Activated CD4-positive, alpha-beta T cell treated with anti-CD3 and anti-CD28 coated beads for 24 hours (primary cell): ENCODE results near the gene HBG2.

ENCODE experiments used
- DNase-seq, 2 donors: peaks; one replicate each; pipeline ENCODE4 v3.0.0-alpha.2; 2020; ENCODE audit warnings: low read depth in 2 of 2

The HBG2 gene

GRCh38 chr11:5229796-5230195, 24.8 kb downstream of the HBG2 start:
- DNase-seq, result no peak

DNA sequence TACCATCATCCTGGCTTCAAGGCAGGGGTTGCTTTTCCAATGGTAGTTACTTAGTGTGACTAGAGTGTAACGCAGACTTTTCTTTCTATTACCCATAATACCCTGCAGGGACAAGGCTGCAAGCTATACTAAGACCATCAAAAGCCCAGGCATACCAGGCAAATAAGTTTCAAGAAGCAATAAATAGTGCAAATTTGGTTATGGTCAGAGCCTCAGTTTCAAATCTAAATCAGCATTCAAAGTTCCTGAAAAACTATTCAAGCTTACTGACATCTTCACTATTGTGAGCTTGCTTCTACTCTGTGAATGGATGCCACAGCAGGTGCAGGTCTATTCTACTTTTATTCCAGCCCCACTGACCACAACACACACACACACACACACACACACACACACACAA, 25.2 kb downstream of the HBG2 start:
- DNase-seq, result no peak

DNA sequence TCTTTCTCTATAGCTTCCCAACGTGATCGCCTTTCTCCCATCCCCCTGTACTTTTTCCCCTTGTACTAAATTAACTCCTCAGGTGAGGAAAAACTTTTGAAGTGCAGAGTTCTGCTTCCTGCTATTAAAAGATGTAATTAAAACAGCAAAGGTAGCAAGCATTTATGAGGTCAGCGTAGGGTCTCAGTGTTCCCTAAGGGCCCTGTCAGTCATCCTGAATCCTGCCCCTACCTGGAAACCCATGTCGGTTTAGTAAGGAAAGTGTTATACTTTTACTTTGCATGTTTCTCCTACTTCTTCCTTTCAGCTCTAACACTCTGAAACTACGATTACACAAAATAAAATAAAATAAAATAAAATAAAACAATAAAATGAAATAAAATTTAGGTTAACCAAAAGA, 26.5 kb downstream of the HBG2 start:
- DNase-seq, result no peak

GRCh38 chr11:5227681-5228080, 26.9 kb downstream of the HBG2 start:
- no peak for DNase-seq

DNA sequence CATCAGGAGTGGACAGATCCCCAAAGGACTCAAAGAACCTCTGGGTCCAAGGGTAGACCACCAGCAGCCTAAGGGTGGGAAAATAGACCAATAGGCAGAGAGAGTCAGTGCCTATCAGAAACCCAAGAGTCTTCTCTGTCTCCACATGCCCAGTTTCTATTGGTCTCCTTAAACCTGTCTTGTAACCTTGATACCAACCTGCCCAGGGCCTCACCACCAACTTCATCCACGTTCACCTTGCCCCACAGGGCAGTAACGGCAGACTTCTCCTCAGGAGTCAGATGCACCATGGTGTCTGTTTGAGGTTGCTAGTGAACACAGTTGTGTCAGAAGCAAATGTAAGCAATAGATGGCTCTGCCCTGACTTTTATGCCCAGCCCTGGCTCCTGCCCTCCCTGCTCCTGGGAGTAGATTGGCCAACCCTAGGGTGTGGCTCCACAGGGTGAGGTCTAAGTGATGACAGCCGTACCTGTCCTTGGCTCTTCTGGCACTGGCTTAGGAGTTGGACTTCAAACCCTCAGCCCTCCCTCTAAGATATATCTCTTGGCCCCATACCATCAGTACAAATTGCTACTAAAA, 27.8 kb downstream of the HBG2 start, which contains the start of gene HBB:
Gene HBB, minus strand, starts transcription at position 340 of the 579 bp plus-strand sequence. Its CDS starts 50 bp downstream, at position 290.
- DNase-seq, result no peak

DNA sequence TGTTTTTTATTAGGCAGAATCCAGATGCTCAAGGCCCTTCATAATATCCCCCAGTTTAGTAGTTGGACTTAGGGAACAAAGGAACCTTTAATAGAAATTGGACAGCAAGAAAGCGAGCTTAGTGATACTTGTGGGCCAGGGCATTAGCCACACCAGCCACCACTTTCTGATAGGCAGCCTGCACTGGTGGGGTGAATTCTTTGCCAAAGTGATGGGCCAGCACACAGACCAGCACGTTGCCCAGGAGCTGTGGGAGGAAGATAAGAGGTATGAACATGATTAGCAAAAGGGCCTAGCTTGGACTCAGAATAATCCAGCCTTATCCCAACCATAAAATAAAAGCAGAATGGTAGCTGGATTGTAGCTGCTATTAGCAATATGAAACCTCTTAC, 29.1 kb downstream of the HBG2 start:
- DNase-seq, result no peak

DNA sequence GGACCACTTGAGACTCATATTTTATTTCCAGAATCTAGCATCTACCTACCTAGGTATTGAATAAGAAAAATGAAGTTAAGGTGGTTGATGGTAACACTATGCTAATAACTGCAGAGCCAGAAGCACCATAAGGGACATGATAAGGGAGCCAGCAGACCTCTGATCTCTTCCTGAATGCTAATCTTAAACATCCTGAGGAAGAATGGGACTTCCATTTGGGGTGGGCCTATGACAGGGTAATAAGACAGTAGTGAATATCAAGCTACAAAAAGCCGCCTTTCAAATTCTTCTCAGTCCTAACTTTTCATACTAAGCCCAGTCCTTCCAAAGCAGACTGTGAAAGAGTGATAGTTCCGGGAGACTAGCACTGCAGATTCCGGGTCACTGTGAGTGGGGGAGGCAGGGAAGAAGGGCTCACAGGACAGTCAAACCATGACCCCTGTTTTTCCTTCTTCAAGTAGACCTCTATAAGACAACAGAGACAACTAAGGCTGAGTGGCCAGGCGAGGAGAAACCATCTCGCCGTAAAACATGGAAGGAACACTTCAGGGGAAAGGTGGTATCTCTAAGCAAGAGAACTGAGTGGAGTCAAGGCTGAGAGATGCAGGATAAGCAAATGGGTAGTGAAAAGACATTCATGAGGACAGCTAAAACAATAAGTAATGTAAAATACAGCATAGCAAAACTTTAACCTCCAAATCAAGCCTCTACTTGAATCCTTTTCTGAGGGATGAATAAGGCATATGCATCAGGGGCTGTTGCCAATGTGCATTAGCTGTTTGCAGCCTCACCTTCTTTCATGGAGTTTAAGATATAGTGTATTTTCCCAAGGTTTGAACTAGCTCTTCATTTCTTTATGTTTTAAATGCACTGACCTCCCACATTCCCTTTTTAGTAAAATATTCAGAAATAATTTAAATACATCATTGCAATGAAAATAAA, 29.8 kb downstream of the HBG2 start:
- DNase-seq, result no peak

GRCh38 chr11:5223686-5224085, 30.9 kb downstream of the HBG2 start:
- DNase-seq, result no peak

- DNase-seq, result no peak
These were observed 31.4 kb downstream of the HBG2 start for GRCh38 chr11:5223146-5223545.

GRCh38 chr11:5210376-5210885, 44.1 kb downstream of the HBG2 start:
- DNase-seq, result no peak

DNA sequence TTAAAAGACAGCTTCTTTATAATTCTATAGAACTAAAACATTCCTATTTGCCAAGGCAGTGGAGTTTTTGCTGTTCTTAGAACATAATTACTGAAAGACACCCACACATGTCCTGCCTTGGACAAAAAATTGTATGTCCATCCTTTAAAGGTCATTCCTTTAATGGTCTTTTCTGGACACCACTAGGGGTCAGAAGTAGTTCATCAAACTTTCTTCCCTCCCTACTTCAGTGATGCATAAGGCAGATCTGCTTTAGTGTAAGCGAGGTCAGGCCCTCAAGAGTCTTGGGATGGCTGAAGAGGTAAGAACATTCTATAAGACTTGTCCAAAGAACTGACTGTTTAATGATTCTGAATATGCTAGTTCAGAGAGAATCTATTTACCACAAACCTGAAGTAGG, 49.8 kb downstream of the HBG2 start:
- DNase-seq, result no peak

DNA sequence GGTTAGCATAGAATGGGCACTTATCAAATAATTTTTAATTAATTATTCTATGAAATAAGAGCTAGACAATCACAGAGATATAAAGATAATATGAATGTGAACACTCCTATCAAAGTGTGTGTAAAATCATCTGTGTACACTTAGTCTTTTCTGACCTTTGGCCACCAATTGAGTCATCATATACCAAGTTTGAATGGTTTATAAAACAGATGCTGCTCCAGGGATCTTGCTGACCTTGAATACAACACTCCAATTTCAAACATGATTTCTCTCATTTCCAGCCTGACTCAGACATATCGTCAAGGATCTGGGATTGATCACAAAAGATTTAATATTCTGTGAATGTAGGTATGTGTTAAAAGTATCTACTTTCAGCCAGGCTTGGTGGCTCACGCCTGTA, 51.2 kb downstream of the HBG2 start:
- no peak for DNase-seq
